Endothelial cell of umbilical vein (primary cell): Measurements from ENCODE around the gene UBE2F. TPM values are rescaled to one million over a fixed set of nuclear protein-coding genes. Genes with fewer than 3 reads are reported as not detected.

Experiments used
- BruUV-seq: library from RNA; stranded (reverse); fragments of 400-500 nt; replicated peaks from 2 replicates; lab custom pipeline; 2021; lab: Mats Ljungman, UMichigan
- CTCF ChIA-PET: fragments of 300-600, 350-600 bp; sonication (Branson Sonifier 250); formaldehyde crosslinking; loops from one replicate; lab custom pipeline; 2021; ENCODE audit warnings: antibody characterized with exemption, inconsistent platforms; lab: Charles Lee
- POLR2A ChIA-PET: fragments of 300-600, 350-600 bp; sonication (Branson Sonifier 250); formaldehyde crosslinking; loops from one replicate; lab custom pipeline; 2021; ENCODE audit warnings: antibody characterized with exemption, inconsistent platforms; lab: Charles Lee
- DNase-seq: peaks from one replicate; pipeline ENCODE4 v3.0.0-alpha.2; 2011; ENCODE audit warnings: low read depth, low spot score
- FAIRE-seq: peaks from 2 replicates; lab custom pipeline; 2011; peaks lifted over from hg19 to GRCh38; lab: Jason Lieb, UNC
- H2AFZ ChIP-seq: 2 replicates; pipeline ENCODE4 v1.6.0; 2012; ENCODE audit warnings: low read depth, low read length, control low read depth, inconsistent platforms
- H3K27ac ChIP-seq: 2 replicates; pipeline ENCODE4 v1.5.1; 2011; ENCODE audit warnings: low read depth, mild to moderate bottlenecking, control low read depth, low read length, moderate library complexity; ENCODE audit not compliant: insufficient read depth
- H3K27me3 ChIP-seq, 2 experiments: 2 replicates each; pipeline versions ENCODE4 v1.6.0 to v1.6.1; 2011; ENCODE audit warnings: low read length in 2 of 2, mixed read lengths in 1 of 2; ENCODE audit not compliant: control insufficient read depth in 2 of 2, insufficient read depth in 2 of 2
- H3K36me3 ChIP-seq, 2 experiments: 2 replicates in 1 of 2; 3 replicates in 1 of 2; pipeline ENCODE4 v1.5.1; 2011; ENCODE audit warnings: low read length in 2 of 2, mild to moderate bottlenecking in 1 of 2, moderate library complexity in 1 of 2; ENCODE audit not compliant: control insufficient read depth in 2 of 2, insufficient read depth in 2 of 2; ENCODE audit errors: extremely low read depth in 1 of 2
- H3K4me1 ChIP-seq: 3 replicates; pipeline ENCODE4 v1.5.1; 2011; ENCODE audit warnings: mild to moderate bottlenecking, low read length; ENCODE audit not compliant: control insufficient read depth, insufficient read depth; ENCODE audit errors: extremely low read depth
- H3K4me2 ChIP-seq: 2 replicates; pipeline ENCODE4 v1.6.1; 2011; ENCODE audit warnings: low read length, control low read depth, mixed read lengths; ENCODE audit not compliant: insufficient read depth
- H3K4me3 ChIP-seq, 3 experiments: fragments of 200-600 bp in 1 of 3; sonication (generic), shearing (Covaris generic) in 1 of 3; replicated peaks in 1 of 3; 2 replicates each; pipeline ENCODE4 v1.5.1; 2011 to 2016; ENCODE audit warnings: control low read depth in 3 of 3, low read length in 3 of 3, mild to moderate bottlenecking in 2 of 3, inconsistent platforms in 1 of 3, low read depth in 1 of 3, moderate library complexity in 1 of 3; ENCODE audit not compliant: insufficient read depth in 1 of 3
- H3K79me2 ChIP-seq: 2 replicates; pipeline ENCODE4 v1.6.0; 2012; ENCODE audit warnings: low read length, inconsistent platforms; ENCODE audit not compliant: control insufficient read depth, insufficient read depth
- H3K9ac ChIP-seq: replicated peaks from 2 replicates; pipeline ENCODE3; 2011; ENCODE audit warnings: low read length, control low read depth; ENCODE audit not compliant: insufficient read depth; ENCODE audit errors: extremely low read depth
- H3K9me1 ChIP-seq: replicated peaks from 3 replicates; pipeline ENCODE4 v1.6.0; 2011; ENCODE audit warnings: mild to moderate bottlenecking, low read length; ENCODE audit not compliant: control insufficient read depth, insufficient read depth; ENCODE audit errors: extremely low read depth
- H3K9me3 ChIP-seq: replicated peaks from 2 replicates; pipeline ENCODE4 v1.5.1; 2012; ENCODE audit warnings: low read length, inconsistent platforms; ENCODE audit not compliant: control insufficient read depth, insufficient read depth
- H4K20me1 ChIP-seq: replicated peaks from 2 replicates; pipeline ENCODE3; 2011; ENCODE audit warnings: mild to moderate bottlenecking, low read length; ENCODE audit not compliant: control insufficient read depth, insufficient read depth; ENCODE audit errors: extremely low read depth
- CTCF ChIP-seq, 2 donors: IDR thresholded peaks; 1 replicate in 1 of 2; 2 replicates in 1 of 2; pipeline ENCODE4 v1.5.1; 2011; ENCODE audit warnings: low read length in 2 of 2, mild to moderate bottlenecking in 2 of 2, moderate library complexity in 2 of 2, control low read depth in 1 of 2, inconsistent platforms in 1 of 2, low read depth in 1 of 2; ENCODE audit not compliant: insufficient read depth in 1 of 2; ENCODE audit errors: extremely low read depth in 1 of 2
- EZH2 ChIP-seq: IDR thresholded peaks from 2 replicates; pipeline ENCODE4 v1.6.1; 2012; ENCODE audit warnings: borderline replicate concordance, low read depth, mild to moderate bottlenecking, moderate library complexity, low read length, inconsistent platforms; ENCODE audit not compliant: severe bottlenecking
- FOS ChIP-seq: IDR thresholded peaks from 2 replicates; pipeline ENCODE4 v1.6.1; 2011; ENCODE audit warnings: mild to moderate bottlenecking, low read length, moderate library complexity, borderline replicate concordance; ENCODE audit not compliant: insufficient read depth
- GATA2 ChIP-seq: IDR thresholded peaks from 2 replicates; pipeline ENCODE4 v1.7.0; 2011; ENCODE audit warnings: low read depth, mild to moderate bottlenecking, moderate library complexity, mixed read lengths, low read length; ENCODE audit not compliant: insufficient read length, insufficient read depth
- JUN ChIP-seq: IDR thresholded peaks from 2 replicates; pipeline ENCODE4 v1.6.1; 2011; ENCODE audit warnings: borderline replicate concordance, low read depth; ENCODE audit not compliant: insufficient read length, insufficient read depth
- MAX ChIP-seq: IDR thresholded peaks from 2 replicates; pipeline ENCODE4 v1.6.1; 2011; ENCODE audit not compliant: insufficient read depth, insufficient read length
- MYC ChIP-seq: IDR thresholded peaks from one replicate; pipeline ENCODE4 v1.6.1; 2011; ENCODE audit warnings: mild to moderate bottlenecking, low read depth, low read length
- POLR2A ChIP-seq: IDR thresholded peaks from 2 replicates; pipeline ENCODE4 v1.6.1; 2012; ENCODE audit warnings: low read depth, mild to moderate bottlenecking, control low read depth, low read length
- POLR2AphosphoS5 ChIP-seq: IDR thresholded peaks from 2 replicates; pipeline ENCODE4 v1.6.1; 2012; ENCODE audit warnings: low read depth, mild to moderate bottlenecking, control low read depth, low read length, moderate library complexity; ENCODE audit not compliant: insufficient read depth
- dilution Hi-C: fragments of 300-500 bp; cut with MboI; formaldehyde crosslinking; loops from one replicate; pipeline ENCODE4 v1.15.0; 2019; ENCODE audit warnings: low sequenced_read_pairs; ENCODE audit not compliant: extremely low pct_ligation_motif_present
- intact Hi-C: fragments of 100-400 bp; cut with micrococcal nuclease; formaldehyde crosslinking; loops from one replicate; pipeline ENCODE4 v1.10.0; 2022
- polyA plus RNA-seq, 4 experiments: library from polyadenylated mRNA; depleted of rRNA in 3 of 4; stranded (reverse) in 3 of 4; unstranded in 1 of 4; fragments of >200 nt; gene quantifications; 2 replicates each; pipeline versions ENCODE4 v1.2.1 to v1.2.3, GENCODE V29; 2011 to 2012; ENCODE audit warnings: missing spikeins in 1 of 4
- total RNA-seq: library from RNA; stranded (reverse); gene quantifications from 2 replicates; pipeline ENCODE4 v1.2.3, GENCODE V29; 2021

The UBE2F gene
- total and polyA plus RNA-seq, 2 donors (not counting 3 experiments of a cell fraction or from before 2014, with no cell fraction given), result 42.3 to 45.6 TPM

GRCh38 chr2:238031751-238032150 lies 64.9 kb downstream of the UBE2F start:
- Histone ChIP-seq H3K4me1 (no peaks in the 10 kb centered on the region), H3K36me3 (peaks cover 0 to 15% of the 10 kb centered on the region in 2 experiments), H3K4me3 (no peak overlapping the region), H3K9me1 (no peaks in the 10 kb centered on the region), H4K20me1 (no peaks in the 10 kb centered on the region), H2AFZ (no peak overlapping the region), H3K4me2 (no peak overlapping the region), H3K9me3 (no peaks in the 10 kb centered on the region), H3K79me2 (no peaks in the 10 kb centered on the region), H3K9ac (no peak overlapping the region), H3K27ac (no peak overlapping the region), H3K27me3 (no peaks in the 10 kb centered on the region)
- no peak for FAIRE-seq
- dilution Hi-C loops (no loop called here), intact Hi-C loops (no loop called here)
- BruUV-seq, result no TSS peak
- no peak for DNase-seq
- POLR2A ChIA-PET, result no interaction called here
- CTCF ChIA-PET, result no interaction called here
- TF ChIP-seq GATA2, result no peak
- no peak for TF ChIP-seq POLR2A
- no peak for TF ChIP-seq CTCF (IDR thresholded peaks at IDR 0.05; ENCODE audit: extremely low read depth in 1 of 2, insufficient read depth in 1 of 2, low read depth in 1 of 2, low read length in 2 of 2)
- no peak for TF ChIP-seq FOS
- TF ChIP-seq EZH2, result no peak
- no peak for TF ChIP-seq POLR2AphosphoS5
- no peak for TF ChIP-seq JUN
- no peak for TF ChIP-seq MAX
- TF ChIP-seq MYC, result no peak
